Choroid plexus epithelial cell (primary cell): Measurements from ENCODE around the gene ARMC9.

Experiments used
- DNase-seq: peaks from one replicate; pipeline ENCODE4 v3.0.0-alpha.2; 2010; ENCODE audit warnings: low read depth
- H3K4me3 ChIP-seq: 2 replicates; pipeline ENCODE4 v1.5.1; 2011; ENCODE audit warnings: low read depth, mild to moderate bottlenecking, control low read depth, low read length, moderate library complexity
- TF ChIP-seq, protein P1 (sequence below): conservative IDR thresholded peaks from 2 replicates; pipeline ENCODE4 v1.5.1; 2011; ENCODE audit warnings: low read depth, mild to moderate bottlenecking, control low read depth, inconsistent platforms, low read length, moderate library complexity

The ARMC9 gene

DNA sequence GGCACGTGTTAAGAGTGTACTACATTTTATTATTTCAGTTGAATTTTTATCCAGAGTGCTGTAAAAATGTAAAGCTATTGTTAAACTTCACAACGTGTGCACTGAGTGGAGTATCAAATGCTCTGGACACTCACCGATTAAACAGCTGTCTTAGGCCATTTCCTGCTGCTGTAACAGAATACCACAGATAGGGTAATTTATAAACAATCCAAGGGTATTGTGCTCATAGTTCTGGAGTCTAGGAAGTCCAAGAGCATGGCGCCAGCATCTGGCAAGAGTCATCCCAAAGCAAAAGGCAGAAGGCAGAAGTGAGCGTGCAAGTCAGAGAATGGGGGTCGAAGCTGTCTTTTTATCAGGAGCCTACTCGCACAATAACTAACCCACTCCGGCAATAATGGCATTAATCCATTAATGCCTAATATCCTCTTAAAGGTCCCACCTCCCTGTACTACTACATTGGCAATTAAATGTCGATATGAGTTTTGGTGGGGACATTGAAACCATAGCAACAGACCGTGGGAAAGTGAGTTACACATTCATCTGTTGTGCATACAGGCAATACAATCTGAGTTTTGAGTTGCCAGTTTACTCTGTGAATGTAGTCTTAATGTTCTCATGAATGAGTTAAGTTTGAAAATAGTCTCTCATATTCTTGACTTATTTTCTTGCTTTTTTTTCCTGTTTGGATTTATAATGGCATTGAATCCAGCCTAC is 64.8 kb downstream of the ARMC9 start:
- no peak overlapping the region for H3K4me3 ChIP-seq
- DNase-seq, result peak; percentile 13
- TF ChIP-seq, protein P1, sequence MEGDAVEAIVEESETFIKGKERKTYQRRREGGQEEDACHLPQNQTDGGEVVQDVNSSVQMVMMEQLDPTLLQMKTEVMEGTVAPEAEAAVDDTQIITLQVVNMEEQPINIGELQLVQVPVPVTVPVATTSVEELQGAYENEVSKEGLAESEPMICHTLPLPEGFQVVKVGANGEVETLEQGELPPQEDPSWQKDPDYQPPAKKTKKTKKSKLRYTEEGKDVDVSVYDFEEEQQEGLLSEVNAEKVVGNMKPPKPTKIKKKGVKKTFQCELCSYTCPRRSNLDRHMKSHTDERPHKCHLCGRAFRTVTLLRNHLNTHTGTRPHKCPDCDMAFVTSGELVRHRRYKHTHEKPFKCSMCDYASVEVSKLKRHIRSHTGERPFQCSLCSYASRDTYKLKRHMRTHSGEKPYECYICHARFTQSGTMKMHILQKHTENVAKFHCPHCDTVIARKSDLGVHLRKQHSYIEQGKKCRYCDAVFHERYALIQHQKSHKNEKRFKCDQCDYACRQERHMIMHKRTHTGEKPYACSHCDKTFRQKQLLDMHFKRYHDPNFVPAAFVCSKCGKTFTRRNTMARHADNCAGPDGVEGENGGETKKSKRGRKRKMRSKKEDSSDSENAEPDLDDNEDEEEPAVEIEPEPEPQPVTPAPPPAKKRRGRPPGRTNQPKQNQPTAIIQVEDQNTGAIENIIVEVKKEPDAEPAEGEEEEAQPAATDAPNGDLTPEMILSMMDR, result no peak

DNA sequence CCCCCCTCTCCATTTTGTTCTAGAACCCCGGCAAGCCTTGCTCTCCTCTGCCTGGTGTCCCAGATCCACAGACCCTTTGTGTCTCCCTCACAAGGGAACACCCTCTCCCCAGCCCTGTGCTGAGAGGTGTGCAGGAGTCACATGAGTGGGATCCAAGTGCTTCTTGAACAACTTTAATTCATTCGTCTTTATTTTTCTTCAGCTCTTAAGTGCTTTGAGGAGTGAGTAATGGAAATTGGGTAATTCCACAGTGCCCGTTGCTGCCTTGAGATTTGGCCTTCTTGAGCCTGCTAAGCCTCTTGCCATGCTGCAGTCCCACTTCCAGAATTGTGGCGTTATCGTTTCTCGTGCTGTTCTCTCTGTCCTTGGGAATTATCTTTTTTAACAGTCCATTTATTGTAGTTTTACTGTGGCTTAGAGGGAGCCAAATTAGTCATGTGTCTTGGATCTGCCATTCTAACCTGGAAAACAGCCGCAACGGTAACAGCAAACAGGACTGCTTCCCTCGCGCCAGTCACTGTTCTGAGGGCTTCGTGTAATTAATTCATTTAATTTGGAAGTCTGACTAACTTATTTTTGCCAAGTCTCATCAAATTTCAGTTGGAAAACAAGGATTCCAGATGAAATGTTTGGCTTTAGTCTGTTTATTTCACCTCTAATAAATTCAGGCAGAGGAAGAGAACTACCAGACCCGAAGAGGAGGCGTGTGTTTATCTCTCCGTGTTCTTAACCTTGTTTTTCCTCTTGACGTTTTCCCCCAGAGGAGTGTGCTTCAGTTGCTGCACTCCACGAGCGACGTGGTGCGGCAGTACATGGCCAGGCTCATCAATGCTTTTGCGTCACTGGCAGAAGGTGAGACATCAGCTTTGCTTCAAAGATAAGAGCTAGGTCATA is 72.0 kb downstream of the ARMC9 start:
- no peak for DNase-seq
- H3K4me3 ChIP-seq, result no peak overlapping the region
- TF ChIP-seq, protein P1, result no peak

DNA sequence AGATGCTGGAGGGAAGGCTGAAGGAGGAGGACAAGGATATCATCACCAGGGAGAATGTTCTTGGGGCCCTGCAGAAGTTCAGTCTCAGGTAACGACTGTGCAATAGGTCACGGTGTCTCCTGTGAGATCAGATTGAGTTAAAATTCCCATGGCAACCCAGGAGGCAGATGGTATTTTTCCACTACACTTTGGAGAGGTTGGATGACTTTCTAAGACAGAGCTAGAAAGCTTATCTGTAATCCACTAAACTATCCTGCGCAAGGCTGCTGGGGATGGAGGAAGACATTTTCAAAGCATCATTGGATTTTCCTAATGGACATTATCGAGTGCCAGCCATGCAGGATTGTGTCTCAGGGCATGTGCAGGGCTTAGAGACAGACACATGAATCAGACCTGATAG is 74.6 kb downstream of the ARMC9 start:
- no peak overlapping the region for H3K4me3 ChIP-seq
- DNase-seq, result no peak
- TF ChIP-seq, protein P1, result no peak

DNA sequence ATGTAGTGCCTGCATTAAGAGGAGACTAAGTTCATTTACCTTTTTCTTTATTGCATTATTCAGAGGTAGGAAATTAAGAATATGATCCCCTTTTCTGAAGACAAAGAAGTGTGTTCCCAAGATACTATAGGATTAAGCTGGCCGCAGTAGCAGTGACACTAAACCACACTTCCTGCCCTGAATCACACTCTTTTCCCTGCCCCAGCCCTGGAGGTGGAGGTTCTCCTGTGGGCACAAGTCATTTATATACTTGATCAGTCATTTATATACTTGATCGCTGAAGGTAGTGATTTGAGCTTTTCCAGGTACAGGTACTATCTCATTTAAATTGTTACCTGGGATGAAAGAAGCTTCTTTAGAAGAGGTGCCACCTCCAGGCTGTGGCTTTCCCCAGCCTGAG is 78.6 kb downstream of the ARMC9 start:
- TF ChIP-seq, protein P1, result no peak
- DNase-seq, result no peak
- H3K4me3 ChIP-seq, result no peak overlapping the region

DNA sequence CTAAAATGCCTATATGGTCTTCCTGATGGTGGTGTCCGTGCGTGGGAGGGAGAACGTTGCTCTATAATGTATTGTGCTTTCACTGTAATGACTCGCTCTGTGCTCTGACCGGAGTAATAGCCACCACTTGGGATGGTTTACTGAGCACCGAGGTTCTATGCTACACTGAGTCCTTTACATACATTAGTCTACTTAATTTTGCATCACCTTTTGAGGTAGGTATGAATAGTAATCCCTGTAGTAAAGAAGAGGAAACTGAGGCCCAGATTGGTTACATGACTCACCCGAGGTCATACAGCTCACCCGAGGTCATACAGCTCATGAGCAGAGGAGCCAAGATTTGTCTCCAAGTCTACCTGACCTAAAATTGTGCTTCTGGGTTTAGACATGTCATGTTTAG is 79.5 kb downstream of the ARMC9 start:
- DNase-seq, result no peak
- TF ChIP-seq, protein P1, result no peak
- H3K4me3 ChIP-seq, result no peak overlapping the region

DNA sequence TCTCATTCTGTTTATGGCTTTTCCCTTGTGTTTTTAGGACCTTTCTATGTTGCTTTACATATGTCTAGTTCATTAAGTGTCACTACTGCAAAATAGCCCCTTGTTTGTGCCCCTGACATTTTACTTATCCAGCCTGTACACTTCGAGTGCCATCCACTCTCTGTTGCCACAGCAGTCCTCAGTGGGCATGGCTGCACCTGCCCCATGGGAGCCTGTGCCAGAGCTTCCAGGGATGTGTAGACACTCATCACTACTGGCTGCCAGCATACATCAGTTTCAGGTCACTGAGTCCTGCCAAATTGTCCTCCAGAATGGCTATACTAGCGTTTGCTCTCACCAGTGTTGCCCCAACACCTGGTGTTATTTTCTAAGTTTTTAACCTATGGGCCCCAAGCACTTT is 80.4 kb downstream of the ARMC9 start:
- H3K4me3 ChIP-seq, result no peak overlapping the region
- DNase-seq, result no peak
- TF ChIP-seq, protein P1, result no peak
